ACC112 (cell line): ENCODE data around the gene FBXL13.

Source experiments
- H2AFZ ChIP-seq: fragments of 200-600 bp; sonication (generic); one replicate; pipeline ENCODE4 v1.6.0; 2017; ENCODE audit warnings: antibody characterized with exemption, low read length; ENCODE audit not compliant: unreplicated experiment
- H3K27ac ChIP-seq: fragments of 200-600 bp; sonication (generic); 2 replicates; pipeline ENCODE4 v1.5.1; 2014; ENCODE audit warnings: low read depth, mild to moderate bottlenecking, antibody characterized with exemption, low read length, moderate library complexity
- H3K27me3 ChIP-seq: fragments of 200-600 bp; sonication (generic); 2 replicates; pipeline ENCODE4 v1.6.1; 2014; ENCODE audit warnings: mild to moderate bottlenecking, antibody characterized with exemption, low read length, moderate library complexity, mixed read lengths; ENCODE audit not compliant: insufficient read depth
- H3K36me3 ChIP-seq: fragments of 200-600 bp; sonication (generic); 2 replicates; pipeline ENCODE4 v1.6.1; 2016; ENCODE audit warnings: mild to moderate bottlenecking, antibody characterized with exemption, low read length, moderate library complexity, mixed read lengths; ENCODE audit not compliant: insufficient read depth
- H3K4me1 ChIP-seq: fragments of 200-600 bp; sonication (generic); one replicate; pipeline ENCODE4 v1.6.1; 2016; ENCODE audit warnings: low read length, mixed read lengths; ENCODE audit not compliant: insufficient read depth, unreplicated experiment, control insufficient read depth
- H3K4me3 ChIP-seq: fragments of 200-600 bp; sonication (generic); 2 replicates; pipeline ENCODE4 v1.5.1; 2014; ENCODE audit warnings: mild to moderate bottlenecking, low read depth, low read length
- H3K79me2 ChIP-seq: fragments of 200-600 bp; sonication (generic); one replicate; pipeline ENCODE4 v1.6.0; 2016; ENCODE audit warnings: low read length; ENCODE audit not compliant: control insufficient read depth, unreplicated experiment, insufficient read depth

Gene FBXL13

DNA sequence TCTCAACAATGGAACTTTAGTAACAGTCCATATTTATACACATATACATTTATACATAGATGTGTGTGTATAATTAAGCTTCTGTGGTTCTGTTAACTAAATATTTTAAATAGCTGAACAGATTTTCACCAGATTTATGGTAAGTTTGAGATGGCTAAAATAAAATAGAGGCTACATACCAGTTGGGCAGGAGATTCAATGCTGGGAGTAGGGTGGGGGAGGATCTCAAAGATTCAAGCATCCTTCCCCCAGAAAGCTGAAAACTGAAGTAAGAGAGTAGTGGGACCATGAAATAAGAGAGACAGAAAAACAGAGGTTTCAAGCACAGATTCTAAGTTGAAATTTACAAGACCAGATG lies 147.8 kb downstream of the FBXL13 start:
- Histone ChIP-seq H3K27ac (no peak overlapping the region), H3K36me3 (no peaks in the 10 kb centered on the region), H3K27me3 (no peaks in the 10 kb centered on the region), H3K4me1 (peaks cover 19% of the 10 kb centered on the region), H2AFZ (no peak overlapping the region), H3K79me2 (no peaks in the 10 kb centered on the region), H3K4me3 (no peak overlapping the region)

DNA sequence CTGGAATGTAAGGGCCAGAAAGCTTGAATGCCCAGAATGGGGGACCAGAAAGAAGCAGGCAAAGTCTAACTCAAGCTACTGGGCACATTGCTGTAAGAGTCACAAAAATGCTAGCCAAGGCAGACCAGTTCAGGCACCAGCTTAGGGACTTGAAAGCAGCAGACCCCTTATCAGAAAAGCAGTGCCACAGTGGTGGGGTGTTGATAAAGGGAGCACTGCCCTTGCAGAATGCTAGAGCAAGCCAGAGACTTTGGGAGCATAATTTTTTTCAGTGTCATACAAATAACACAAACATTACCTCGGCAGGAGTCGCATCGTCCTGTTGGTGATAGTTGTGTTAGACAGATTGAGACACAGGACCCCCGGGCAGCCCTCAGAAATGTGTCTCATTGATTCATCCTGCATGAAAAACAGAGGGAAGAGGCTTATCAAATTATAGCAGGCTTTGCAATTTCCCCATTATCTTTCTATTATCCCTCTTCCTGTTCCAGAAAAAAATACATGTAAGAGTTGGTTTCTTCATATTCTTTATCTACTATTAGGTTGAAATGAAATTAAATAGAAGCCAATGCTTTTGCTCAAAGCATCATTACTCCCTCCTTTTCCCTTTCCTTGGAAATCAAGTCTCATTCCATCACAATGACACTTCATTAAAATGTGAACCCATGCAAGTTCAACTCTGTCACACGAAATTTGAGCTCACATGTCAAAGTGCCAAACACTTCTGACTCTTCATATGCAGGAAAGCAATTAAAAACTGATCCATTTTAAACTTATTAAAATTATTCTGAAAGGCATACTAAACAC lies 148.4 kb downstream of the FBXL13 start:
- Histone ChIP-seq H3K4me1 (peaks cover 19% of the 10 kb centered on the region), H3K27me3 (no peaks in the 10 kb centered on the region), H3K4me3 (no peak overlapping the region), H2AFZ (no peak overlapping the region), H3K27ac (no peak overlapping the region), H3K36me3 (no peaks in the 10 kb centered on the region), H3K79me2 (no peaks in the 10 kb centered on the region)

DNA sequence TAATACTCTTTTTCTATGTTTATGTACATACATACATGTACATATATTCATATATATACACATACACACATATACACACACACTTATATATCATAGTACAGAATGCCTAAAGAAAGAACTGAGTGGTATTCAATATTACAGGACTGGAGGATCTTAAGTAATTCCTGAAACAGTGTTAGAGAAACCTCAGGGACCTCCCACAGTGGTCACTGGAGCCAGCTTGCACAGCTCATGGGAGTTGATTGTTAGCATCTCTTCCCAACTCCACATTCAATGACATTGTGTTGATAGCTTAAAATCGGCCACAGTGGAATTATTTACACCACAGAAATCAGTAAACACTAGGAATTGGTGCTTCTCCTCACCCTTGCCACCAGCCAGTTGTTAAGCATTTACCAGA lies 155.8 kb downstream of the FBXL13 start:
- Histone ChIP-seq H2AFZ (no peak overlapping the region), H3K36me3 (no peaks in the 10 kb centered on the region), H3K79me2 (peaks cover 6% of the 10 kb centered on the region)

DNA sequence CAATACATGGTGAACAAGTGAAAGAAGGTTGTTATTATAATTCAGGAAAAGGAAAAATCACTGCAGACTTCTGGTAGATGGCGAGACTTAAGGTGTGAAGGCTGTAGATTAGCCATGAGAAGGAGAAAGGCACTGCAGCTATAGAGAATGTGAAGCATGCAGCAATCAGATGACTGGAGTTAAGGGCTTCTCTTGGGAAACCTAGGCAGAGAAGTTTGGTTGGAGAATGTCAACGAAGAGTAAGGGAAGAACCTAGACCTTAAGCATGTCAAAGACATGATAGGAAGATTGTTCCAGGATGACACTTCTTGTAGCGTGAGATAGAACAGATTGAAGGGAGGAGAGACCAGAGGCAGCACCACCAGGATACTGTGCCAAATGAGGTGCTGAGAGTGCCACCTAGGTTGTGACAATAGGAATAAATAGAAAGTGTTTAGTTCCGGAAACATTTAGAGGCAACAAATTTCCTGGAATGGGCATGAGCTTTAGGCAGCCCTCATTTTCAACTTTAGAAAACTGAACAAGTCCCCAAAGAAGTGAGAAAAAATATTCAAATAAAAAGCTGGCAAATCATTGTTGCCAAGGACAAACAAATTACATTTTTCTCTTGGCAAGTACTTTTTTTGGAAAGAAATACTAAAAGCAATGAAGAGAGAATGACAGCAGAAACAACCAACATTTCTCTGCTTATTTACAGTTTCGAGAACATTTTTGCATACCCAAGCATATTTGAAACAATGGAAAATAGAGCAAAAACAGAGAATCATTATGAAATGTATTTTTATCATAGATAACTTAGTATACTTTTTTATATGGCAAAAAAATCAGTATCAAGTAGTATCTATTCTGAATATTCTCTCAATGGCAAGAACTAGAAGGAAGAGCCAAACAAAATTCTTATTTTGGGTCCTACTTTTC lies 156.9 kb downstream of the FBXL13 start:
- Histone ChIP-seq H2AFZ (no peak overlapping the region), H3K27me3 (no peaks in the 10 kb centered on the region), H3K79me2 (peaks cover 6% of the 10 kb centered on the region), H3K4me1 (peaks cover 36% of the 10 kb centered on the region), H3K36me3 (no peaks in the 10 kb centered on the region), H3K27ac (no peak overlapping the region), H3K4me3 (no peak overlapping the region)

More for the DNA sequence above, 155.8 kb downstream of the FBXL13 start:
- Histone ChIP-seq H3K27me3 (no peaks in the 10 kb centered on the region), H3K27ac (no peak overlapping the region), H3K4me3 (no peak overlapping the region), H3K4me1 (peaks cover 36% of the 10 kb centered on the region)

DNA sequence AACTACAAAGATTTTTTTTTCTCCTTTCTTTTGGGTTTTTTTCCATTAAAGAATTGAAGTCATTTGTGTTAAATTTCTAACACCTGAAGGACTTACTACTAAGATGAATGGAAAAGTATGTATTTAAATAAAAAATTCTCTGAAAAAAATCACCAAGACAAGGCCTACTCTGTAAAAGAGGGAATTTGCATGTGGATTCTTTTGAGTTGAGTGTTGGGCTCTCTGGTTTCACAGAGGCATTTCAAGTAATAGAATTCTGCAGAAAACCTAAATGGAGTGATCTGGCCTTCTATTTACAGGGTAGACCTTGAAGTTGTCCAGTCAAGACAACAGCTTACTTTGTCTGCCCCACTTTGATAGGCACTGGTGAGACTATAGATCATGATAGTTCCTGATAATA lies 157.7 kb downstream of the FBXL13 start:
- peak overlapping the region; percentile 61 for H3K27ac ChIP-seq

DNA sequence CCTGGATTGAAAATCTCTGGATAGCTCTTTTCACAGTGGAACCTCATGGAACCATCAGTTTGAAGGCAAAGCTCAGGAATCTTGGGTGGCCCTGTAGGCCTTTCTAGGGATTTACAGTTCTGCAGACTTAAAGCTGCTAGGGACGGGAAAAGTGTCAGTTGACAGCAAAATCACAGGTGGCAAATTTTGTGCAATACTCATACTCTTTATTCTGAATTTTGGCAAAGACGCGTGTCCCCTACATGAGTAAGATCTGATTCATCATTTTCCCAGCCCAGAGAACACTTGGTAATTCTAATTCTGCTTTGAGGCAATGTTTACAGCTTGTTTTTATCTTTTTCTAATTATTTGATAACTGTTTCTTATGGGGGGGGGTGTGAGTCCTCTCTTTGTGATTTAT lies 158.2 kb downstream of the FBXL13 start:
- H3K27ac ChIP-seq = peak overlapping the region; percentile 61
- H2AFZ ChIP-seq = no peak overlapping the region
- no peaks in the 10 kb centered on the region for H3K27me3 ChIP-seq
- no peak overlapping the region; the same call in 1 of the 2 replicates for H3K4me3 ChIP-seq
- H3K36me3 ChIP-seq = no peaks in the 10 kb centered on the region
- peaks cover 36% of the 10 kb centered on the region for H3K4me1 ChIP-seq
- H3K79me2 ChIP-seq = peaks cover 6% of the 10 kb centered on the region

More for the DNA sequence above, 157.7 kb downstream of the FBXL13 start:
- H3K79me2 ChIP-seq = peaks cover 6% of the 10 kb centered on the region
- no peak overlapping the region; the same call in 1 of the 2 replicates for H3K4me3 ChIP-seq
- peaks cover 36% of the 10 kb centered on the region for H3K4me1 ChIP-seq
- no peaks in the 10 kb centered on the region for H3K36me3 ChIP-seq
- H2AFZ ChIP-seq = no peak overlapping the region
- H3K27me3 ChIP-seq = no peaks in the 10 kb centered on the region

DNA sequence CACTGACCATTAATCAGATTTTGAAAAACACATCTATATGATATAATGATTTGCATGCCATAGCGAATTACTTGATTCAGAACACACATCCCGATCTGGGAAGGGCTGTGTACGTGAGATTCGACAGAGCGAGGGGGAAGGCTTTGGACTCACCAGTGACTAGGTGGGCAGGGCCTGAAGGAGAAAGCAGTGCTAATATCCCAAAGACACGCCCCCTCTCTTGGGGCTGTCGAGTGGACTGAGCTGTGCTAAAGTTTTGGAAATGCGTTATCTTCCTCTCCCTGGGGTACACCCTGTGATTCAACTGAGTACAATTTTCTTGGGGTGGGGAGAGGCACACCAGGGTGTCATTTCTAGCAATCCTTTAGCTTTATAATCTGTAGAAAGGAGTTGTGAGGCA lies 160.0 kb downstream of the FBXL13 start:
- H3K27ac ChIP-seq = peak overlapping the region; percentile 64
- peaks cover 36% of the 10 kb centered on the region for H3K4me1 ChIP-seq
- no peaks in the 10 kb centered on the region for H3K27me3 ChIP-seq
- peak overlapping the region; percentile 83 for H3K4me3 ChIP-seq
- H3K79me2 ChIP-seq = peaks cover 6% of the 10 kb centered on the region
- H3K36me3 ChIP-seq = no peaks in the 10 kb centered on the region
- H2AFZ ChIP-seq = no peak overlapping the region

DNA sequence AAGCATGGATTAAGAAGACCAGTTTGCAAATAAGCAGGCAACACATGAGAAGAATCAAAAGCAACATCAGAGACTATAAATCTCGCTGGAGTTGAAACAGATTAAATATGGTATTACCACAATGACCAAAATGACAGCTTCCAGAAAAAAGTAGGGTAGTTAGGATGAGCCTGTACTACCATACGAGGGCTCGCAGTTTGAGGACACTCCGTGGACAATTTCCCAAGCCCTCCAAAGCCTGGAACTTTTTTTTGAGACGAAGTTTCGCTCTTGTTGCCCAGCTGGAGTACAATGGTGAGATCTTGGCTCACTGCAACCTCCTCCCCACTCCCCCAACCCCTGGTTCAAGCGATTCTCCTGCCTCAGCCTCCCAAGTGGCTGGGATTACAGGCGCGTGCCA lies 160.8 kb downstream of the FBXL13 start:
- Histone ChIP-seq H3K36me3 (no peaks in the 10 kb centered on the region), H3K79me2 (peaks cover 2% of the 10 kb centered on the region), H3K4me3 (peak overlapping the region; percentile 83), H3K4me1 (peaks cover 32% of the 10 kb centered on the region), H3K27ac (peak overlapping the region; percentile 64), H2AFZ (no peak overlapping the region), H3K27me3 (no peaks in the 10 kb centered on the region)

DNA sequence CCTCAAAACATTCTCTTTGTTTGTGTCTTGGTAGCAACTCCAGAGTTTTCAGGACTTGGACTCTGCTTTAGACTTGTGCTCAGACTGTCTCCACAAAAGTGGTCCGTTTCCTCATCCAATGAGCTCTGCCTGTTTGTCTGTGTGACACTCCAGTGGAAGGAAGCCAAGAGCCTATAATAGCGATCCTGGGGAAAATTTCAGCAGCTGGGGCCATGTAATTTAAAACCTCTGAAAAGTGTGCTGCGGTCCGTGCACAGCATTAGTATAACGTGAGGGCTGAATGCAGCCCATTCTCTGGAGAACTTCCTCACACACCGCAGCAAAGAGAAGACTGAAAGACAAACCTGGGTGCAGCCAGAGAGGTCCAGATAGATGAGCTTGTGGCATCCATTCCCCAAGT lies 161.9 kb downstream of the FBXL13 start, which contains the start of gene LRRC17:
Gene LRRC17 (plus strand): TSS at position 259 of the 400 bp plus-strand sequence. CDS start 20,914 bp downstream, outside the sequence.
- peaks cover 28% of the 10 kb centered on the region for H3K4me1 ChIP-seq
- H3K4me3 ChIP-seq = peak within 1 kb of the TSS; percentile 83
- peak within 1 kb of the TSS; percentile 64 for H3K27ac ChIP-seq
- H3K79me2 ChIP-seq = peaks cover 2% of the 10 kb centered on the region
- no peaks in the 10 kb centered on the region for H3K36me3 ChIP-seq
- H2AFZ ChIP-seq = peak within 1 kb of the TSS; percentile 88
- no peaks in the 10 kb centered on the region for H3K27me3 ChIP-seq

DNA sequence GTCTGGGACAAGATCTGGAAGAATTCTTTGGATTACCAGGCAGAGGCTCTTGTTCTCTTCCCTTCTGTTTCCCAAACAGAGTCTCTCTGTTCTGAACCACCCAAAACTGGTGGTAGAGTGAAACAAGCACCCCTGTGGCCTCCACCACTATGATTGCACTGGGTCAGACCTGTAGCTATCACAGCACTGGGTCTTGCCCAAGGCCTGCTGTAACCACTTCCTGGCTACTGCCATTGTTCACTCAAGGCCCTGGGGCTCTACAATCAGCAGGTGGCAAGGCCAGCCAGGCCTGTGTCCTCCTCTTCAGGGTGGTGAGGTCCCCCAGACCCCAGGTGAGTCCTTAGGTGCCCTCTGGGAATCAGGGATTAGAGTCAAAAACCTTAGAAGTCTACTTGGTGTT lies 165.9 kb downstream of the FBXL13 start:
- H3K4me3 ChIP-seq = no peak overlapping the region
- no peaks in the 10 kb centered on the region; the same call in 1 of the 2 replicates for H3K36me3 ChIP-seq
- H3K79me2 ChIP-seq = no peaks in the 10 kb centered on the region
- no peaks in the 10 kb centered on the region for H3K4me1 ChIP-seq
- H3K27ac ChIP-seq = no peak overlapping the region
- H2AFZ ChIP-seq = no peak overlapping the region
- no peaks in the 10 kb centered on the region for H3K27me3 ChIP-seq
